ENCODE measurements around the gene APOA1. TPM values are rescaled to one million over a fixed set of nuclear protein-coding genes. Genes with fewer than 3 reads are reported as not detected.

Gene APOA1
- total RNA-seq, 1 donor: under 0.01 TPM

DNA sequence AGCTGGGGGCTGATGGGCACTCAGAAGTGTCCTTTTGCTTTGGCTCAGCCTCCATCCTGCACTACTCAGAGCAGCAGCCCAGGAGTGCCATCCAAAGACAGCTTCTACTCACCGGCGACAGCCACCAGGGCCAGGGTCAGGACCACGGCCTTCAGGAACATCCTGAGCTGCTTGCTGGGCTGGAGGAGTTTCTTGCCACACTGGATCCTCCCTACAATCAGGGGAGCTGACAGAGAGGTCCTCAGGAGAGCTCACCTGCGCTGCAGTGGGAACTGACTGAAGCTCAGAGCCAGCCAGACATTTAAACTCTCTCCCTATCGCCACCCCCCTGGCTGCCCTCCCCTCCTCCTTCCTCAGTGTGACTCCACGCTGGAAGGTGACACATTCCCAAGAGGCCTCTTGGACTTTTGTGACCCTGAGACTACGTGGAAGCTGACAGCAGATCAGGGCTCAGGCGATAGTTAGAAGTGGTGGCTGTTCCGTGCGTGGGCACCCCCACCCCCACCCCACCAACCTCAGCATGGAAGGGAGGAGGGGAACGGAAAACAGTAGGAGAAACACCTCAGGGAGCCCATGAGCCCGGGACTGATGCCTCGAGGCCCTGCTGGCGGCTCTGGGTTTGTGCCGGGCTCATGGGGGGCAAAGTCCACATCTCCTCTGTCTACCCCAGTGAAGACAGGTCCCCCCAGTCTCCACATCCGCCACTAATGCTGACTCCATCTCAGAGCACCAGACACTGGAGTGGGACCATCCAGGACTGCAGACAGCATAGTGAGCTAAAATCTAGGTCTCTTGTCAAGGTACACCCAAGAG is 14.2 kb downstream of the APOA1 start, which contains the start of gene APOA4:
APOA4 (minus strand) TSS at position 274 of the 813 bp plus-strand sequence; CDS start at position 161, 113 bp downstream.
- Histone ChIP-seq H2AFZ (ENCODE audit: low read length) (no peak within 1 kb of the TSS), H4K20me1 (ENCODE audit: insufficient read depth, low read length) (no peaks in the 10 kb centered on the region), H3K4me2 (ENCODE audit: insufficient read depth, low read length) (no peak within 1 kb of the TSS), H3K79me2 (ENCODE audit: insufficient read depth, low read length) (no peaks in the 10 kb centered on the region), H3K27ac (ENCODE audit: low read depth, low read length) (no peak within 1 kb of the TSS), H3K36me3 (ENCODE audit: insufficient read depth, low read length) (no peaks in the 10 kb centered on the region), H3K9me3 (ENCODE audit: low read depth, low read length) (no peaks in the 10 kb centered on the region), H3K27me3 (ENCODE audit: insufficient read depth, low read length) (no peaks in the 10 kb centered on the region), H3K4me1 (ENCODE audit: insufficient read depth, low read length) (no peaks in the 10 kb centered on the region), H3K4me3 (ENCODE audit: insufficient read depth, low read length) (no peak within 1 kb of the TSS)
- TF ChIP-seq, protein P1, sequence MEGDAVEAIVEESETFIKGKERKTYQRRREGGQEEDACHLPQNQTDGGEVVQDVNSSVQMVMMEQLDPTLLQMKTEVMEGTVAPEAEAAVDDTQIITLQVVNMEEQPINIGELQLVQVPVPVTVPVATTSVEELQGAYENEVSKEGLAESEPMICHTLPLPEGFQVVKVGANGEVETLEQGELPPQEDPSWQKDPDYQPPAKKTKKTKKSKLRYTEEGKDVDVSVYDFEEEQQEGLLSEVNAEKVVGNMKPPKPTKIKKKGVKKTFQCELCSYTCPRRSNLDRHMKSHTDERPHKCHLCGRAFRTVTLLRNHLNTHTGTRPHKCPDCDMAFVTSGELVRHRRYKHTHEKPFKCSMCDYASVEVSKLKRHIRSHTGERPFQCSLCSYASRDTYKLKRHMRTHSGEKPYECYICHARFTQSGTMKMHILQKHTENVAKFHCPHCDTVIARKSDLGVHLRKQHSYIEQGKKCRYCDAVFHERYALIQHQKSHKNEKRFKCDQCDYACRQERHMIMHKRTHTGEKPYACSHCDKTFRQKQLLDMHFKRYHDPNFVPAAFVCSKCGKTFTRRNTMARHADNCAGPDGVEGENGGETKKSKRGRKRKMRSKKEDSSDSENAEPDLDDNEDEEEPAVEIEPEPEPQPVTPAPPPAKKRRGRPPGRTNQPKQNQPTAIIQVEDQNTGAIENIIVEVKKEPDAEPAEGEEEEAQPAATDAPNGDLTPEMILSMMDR (IDR thresholded peaks at IDR 0.05; ENCODE audit: extremely low read depth, low read depth, low read length): no peak
- no peak for DNase-seq (ENCODE audit: insufficient read length, low spot score, missing footprints)

DNA sequence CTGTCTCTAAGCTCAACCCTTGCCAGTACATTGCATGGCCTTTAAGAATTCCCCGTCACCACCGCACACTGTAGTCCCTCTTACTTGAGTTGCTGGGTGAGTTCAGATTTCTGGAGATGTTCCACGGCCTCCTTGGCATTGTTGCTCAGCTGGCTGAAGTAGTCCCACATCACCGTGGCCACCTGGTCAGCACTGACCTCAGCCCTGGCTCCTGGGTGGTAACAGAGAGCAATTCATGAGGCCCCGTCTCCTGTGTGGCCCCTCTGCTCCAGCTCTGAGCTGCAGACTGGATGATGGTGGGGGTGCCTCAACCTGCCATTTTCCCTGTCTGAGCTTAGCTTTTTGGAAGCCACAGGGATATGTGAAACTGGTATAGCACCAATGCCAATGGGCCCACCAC is 14.8 kb downstream of the APOA1 start:
- Histone ChIP-seq H3K36me3 (ENCODE audit: insufficient read depth, low read length) (no peaks in the 10 kb centered on the region), H3K79me2 (ENCODE audit: insufficient read depth, low read length) (no peaks in the 10 kb centered on the region), H3K27ac (ENCODE audit: low read depth, low read length) (no peak overlapping the region), H3K27me3 (ENCODE audit: insufficient read depth, low read length) (no peaks in the 10 kb centered on the region), H4K20me1 (ENCODE audit: insufficient read depth, low read length) (no peaks in the 10 kb centered on the region), H3K9me3 (ENCODE audit: low read depth, low read length) (no peaks in the 10 kb centered on the region), H3K4me1 (ENCODE audit: insufficient read depth, low read length) (no peaks in the 10 kb centered on the region), H3K4me2 (ENCODE audit: insufficient read depth, low read length) (no peak overlapping the region), H2AFZ (ENCODE audit: low read length) (no peak overlapping the region), H3K4me3 (ENCODE audit: insufficient read depth, low read length) (no peak overlapping the region)
- no peak for DNase-seq (ENCODE audit: insufficient read length, low spot score, missing footprints)
- TF ChIP-seq, protein P1 (IDR thresholded peaks at IDR 0.05; ENCODE audit: extremely low read depth, low read depth, low read length): no peak

DNA sequence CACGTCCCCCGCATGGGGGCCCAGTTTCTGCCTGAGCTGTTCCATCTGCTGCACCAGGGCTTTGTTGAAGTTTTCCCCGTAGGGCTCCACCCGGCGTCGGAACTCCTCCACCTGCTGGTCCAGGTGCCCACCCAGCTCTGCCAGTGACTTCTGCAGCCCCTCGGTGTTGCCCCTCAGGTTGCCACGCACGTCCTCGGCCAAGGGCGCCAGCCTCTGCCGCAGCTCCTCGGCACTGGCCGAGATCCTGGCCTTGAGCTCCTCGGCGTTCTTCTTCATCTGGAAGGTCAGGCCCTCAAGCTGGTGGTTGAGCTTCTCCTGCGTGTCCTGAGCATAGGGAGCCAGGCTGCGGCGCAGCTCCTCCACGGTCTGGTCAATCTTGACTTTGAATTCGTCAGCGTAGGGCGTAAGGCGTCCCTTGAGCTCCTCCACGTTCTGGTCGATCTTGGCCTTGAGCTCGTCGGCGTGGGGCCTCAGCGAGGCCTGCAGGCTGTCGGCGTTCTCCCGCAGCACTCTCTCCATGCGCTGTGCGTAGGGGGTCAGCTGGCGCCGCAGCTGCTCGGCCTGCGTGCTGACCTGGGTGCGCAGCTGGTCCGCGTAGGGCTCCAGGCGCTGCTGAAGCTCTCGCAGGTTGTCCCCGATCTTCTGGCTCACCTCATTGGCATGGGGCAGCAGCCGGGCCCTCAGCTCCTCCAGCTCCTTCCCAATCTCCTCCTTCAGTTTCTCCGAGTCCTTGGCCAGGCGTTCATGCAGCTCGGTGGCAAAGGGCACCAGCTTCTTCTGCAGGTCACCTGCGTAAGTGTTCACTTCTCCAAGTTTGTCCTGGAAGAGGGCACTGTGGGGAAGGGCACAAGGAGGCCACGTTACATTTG is 16.1 kb downstream of the APOA1 start:
- no peak overlapping the region for H3K4me2 ChIP-seq (ENCODE audit: insufficient read depth, low read length)
- no peaks in the 10 kb centered on the region for H4K20me1 ChIP-seq (ENCODE audit: insufficient read depth, low read length)
- no peak for DNase-seq (ENCODE audit: insufficient read length, low spot score, missing footprints)
- H3K27me3 ChIP-seq (ENCODE audit: insufficient read depth, low read length): no peaks in the 10 kb centered on the region
- H3K27ac ChIP-seq (ENCODE audit: low read depth, low read length): no peak overlapping the region
- no peak overlapping the region for H3K4me3 ChIP-seq (ENCODE audit: insufficient read depth, low read length)
- no peaks in the 10 kb centered on the region for H3K4me1 ChIP-seq (ENCODE audit: insufficient read depth, low read length)
- TF ChIP-seq, protein P1 (IDR thresholded peaks at IDR 0.05; ENCODE audit: extremely low read depth, low read depth, low read length): no peak
- H3K36me3 ChIP-seq (ENCODE audit: insufficient read depth, low read length): no peaks in the 10 kb centered on the region
- no peaks in the 10 kb centered on the region for H3K9me3 ChIP-seq (ENCODE audit: low read depth, low read length)
- H2AFZ ChIP-seq (ENCODE audit: low read length): no peak overlapping the region
- no peaks in the 10 kb centered on the region for H3K79me2 ChIP-seq (ENCODE audit: insufficient read depth, low read length)

DNA sequence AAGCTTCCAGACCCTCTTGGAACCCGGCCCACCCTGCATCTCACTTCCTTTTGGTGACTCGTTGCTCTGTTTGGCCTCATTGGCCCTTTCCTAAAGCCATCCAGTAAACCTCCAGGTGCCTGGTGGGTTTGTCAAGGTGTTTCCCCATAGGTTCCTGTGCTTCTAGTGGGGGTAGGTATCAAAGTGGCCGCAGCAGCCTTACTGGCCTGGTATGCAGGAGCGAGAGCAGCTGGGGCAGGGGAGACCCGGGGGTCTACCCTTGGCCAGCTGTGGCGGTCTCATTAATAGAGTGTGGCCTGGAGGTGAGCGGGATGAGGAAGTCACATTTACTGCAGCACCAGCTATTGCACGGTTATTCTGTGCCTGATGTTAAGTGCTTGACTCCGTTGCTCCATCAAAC is 18.4 kb downstream of the APOA1 start:
- no peak for DNase-seq (ENCODE audit: insufficient read length, low spot score, missing footprints)
- Histone ChIP-seq H3K79me2 (ENCODE audit: insufficient read depth, low read length) (no peaks in the 10 kb centered on the region), H3K9me3 (ENCODE audit: low read depth, low read length) (no peaks in the 10 kb centered on the region), H3K4me1 (ENCODE audit: insufficient read depth, low read length) (peaks cover 4% of the 10 kb centered on the region), H3K4me3 (ENCODE audit: insufficient read depth, low read length) (no peak overlapping the region), H3K27me3 (ENCODE audit: insufficient read depth, low read length) (no peaks in the 10 kb centered on the region), H4K20me1 (ENCODE audit: insufficient read depth, low read length) (no peaks in the 10 kb centered on the region), H3K27ac (ENCODE audit: low read depth, low read length) (no peak overlapping the region), H3K4me2 (ENCODE audit: insufficient read depth, low read length) (no peak overlapping the region), H3K36me3 (ENCODE audit: insufficient read depth, low read length) (no peaks in the 10 kb centered on the region), H2AFZ (ENCODE audit: low read length) (no peak overlapping the region)
- TF ChIP-seq, protein P1 (IDR thresholded peaks at IDR 0.05; ENCODE audit: extremely low read depth, low read depth, low read length): no peak

All from osteoblast (primary cell).